ENCODE results near the gene CIAO3. TPM values are rescaled to one million over a fixed set of nuclear protein-coding genes. Genes with fewer than 3 reads are reported as not detected.

CIAO3 gene
- 35.2 and 35.3 TPM in 2 replicates for total RNA-seq

GRCh38 chr16:740764-741505 is at the start of gene CIAO3:
CIAO3 (minus strand) TSS chr16:740997; CDS start chr16:740985, 12 bp downstream.

GRCh38 chr16:788399-789126 is 47.8 kb upstream of the CIAO3 start, which contains the start of gene CHTF18:
CHTF18 (plus strand) TSS chr16:788620; CDS start chr16:788685, 65 bp downstream.

GRCh38 chr16:787978-788398 is 47.2 kb upstream of the CIAO3 start, which contains the start of gene RPUSD1:
RPUSD1 (minus strand) TSS chr16:788381; CDS start chr16:787737, 644 bp downstream.

DNA sequence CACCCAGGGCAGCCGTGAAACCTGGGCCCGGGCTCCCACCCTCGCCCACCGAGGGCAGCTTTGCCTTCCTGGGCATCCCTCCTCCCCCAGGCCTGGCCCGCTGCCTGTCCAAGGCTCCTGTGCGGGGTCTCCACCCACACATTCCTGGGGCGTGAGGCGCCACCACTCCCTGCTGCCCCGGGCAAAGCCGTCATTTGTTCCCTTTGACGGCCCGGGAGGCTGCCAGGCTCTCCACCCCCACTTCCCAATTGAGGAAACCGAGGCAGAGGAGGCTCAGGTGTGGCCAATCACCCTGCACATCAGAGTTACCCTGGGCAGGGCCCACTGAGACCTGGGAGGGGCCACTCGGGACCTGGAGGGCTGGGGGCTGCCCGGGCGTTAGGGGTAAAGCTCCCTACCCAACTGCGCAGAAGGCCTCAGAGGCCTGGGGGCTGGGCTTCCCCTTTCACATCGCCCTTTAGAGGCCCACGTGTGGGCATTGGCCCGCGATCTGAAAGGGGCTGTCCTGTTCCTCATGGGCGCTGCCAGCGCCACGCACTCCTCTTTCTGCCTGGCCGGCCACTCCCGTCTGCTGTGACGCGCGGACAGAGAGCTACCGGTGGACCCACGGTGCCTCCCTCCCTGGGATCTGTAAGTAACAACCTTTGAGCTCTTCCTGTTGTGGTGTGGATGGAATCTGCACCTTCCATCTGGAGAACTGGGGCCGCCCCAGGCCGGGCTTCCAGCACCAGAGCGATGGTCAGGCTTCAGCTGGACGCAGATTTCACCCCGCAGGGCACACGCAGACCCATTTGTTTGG is 19.9 kb upstream of the CIAO3 start, which contains the start of gene MSLN:
TSS of gene MSLN (plus strand) at position 190 of the 799 bp plus-strand sequence. CDS start 1,947 bp downstream, outside the sequence.

GRCh38 chr16:726438-727290 is 14.1 kb downstream of the CIAO3 start, which contains the start of the genes CCDC78 and HAGHL:
CCDC78 (minus strand) TSS chr16:726443; CDS start chr16:726367, 76 bp downstream.
HAGHL (plus strand) TSS chr16:727106; CDS start chr16:727510, 404 bp downstream.

DNA sequence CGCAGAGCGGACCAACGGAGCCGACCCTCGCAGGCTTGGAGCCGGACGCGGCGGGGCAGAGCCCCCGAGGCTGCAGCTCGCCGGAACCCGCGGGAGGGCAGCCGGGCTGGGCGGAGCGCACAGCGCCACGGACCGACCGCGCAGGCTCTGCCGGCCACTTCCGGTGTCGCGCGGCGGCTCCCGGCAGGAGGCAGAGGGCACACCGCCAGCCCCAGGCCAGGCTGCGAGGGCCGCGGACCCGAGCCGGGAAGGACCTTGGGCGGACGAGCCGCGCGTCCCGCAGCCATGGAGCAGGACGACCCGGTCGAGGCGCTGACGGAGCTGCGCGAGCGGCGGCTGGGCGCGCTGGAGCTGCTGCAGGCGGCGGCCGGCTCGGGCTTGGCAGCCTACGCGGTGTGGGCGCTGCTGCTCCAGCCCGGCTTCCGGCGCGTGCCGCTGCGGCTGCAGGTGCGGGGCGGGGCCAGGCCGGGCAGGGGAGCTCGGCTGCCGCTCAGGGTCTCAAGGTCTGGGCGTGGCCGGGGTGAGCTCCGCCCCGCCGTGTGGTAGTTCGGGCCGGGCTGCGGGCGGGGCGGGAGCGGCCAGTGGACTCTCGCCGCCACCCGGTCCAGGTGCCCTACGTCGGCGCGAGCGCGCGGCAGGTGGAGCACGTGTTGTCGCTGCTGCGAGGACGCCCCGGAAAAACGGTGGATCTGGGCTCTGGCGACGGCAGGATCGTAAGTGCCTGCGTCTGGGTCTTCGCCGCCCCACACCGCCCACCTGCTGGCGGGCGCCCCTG is 19.6 kb downstream of the CIAO3 start, which contains the start of gene ANTKMT:
TSS of gene ANTKMT (plus strand) at position 157 of the 775 bp plus-strand sequence. CDS start at position 286, 129 bp downstream.

GRCh38 chr16:714558-715476 is 26.0 kb downstream of the CIAO3 start, which contains the start of gene METRN:
METRN (plus strand) TSS chr16:715118; CDS start chr16:715290, 172 bp downstream.

GRCh38 chr16:705431-706188 is 35.2 kb downstream of the CIAO3 start, which contains the start of gene FBXL16:
FBXL16 (minus strand) TSS chr16:705801; CDS start chr16:697405, 8,396 bp downstream.

DNA sequence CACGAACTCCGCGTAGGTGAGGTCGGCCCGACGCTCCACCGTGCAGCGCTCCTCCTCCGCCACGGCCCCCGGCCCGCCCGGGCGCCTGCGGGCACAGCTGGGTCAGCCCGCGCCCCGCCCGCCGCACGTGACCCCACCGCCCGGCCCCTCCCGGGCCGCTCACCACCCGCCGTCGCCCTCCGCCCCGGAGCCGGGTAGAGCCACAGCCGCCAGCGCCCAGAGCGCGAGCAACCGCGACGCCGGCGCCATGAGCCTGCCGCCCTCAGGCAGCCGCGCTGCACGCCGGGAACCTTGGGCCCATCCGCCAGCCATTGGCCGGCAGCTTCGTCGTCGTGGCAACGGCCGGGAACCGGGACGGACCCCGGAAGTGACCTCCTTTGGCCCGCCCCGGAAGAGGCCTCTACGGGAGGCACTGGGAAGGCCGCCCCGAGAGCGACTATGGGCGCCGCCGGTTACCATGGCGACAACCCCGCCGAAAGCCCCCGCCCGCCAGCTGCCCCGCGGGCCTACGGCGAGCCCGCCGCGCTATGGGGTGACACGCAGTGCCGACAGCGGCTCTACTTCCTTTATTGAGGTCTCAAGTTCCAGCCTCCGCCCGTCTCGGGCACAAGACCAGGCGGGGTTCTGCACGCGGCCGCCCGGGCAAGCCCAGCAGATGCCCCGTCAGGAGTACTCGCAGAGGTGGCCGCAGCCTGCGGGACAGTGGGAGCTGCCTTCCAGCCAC is 56.6 kb downstream of the CIAO3 start, which contains the start of gene JMJD8:
TSS of gene JMJD8 (minus strand) at position 264 of the 724 bp plus-strand sequence. CDS start at position 249, 15 bp downstream.

DNA sequence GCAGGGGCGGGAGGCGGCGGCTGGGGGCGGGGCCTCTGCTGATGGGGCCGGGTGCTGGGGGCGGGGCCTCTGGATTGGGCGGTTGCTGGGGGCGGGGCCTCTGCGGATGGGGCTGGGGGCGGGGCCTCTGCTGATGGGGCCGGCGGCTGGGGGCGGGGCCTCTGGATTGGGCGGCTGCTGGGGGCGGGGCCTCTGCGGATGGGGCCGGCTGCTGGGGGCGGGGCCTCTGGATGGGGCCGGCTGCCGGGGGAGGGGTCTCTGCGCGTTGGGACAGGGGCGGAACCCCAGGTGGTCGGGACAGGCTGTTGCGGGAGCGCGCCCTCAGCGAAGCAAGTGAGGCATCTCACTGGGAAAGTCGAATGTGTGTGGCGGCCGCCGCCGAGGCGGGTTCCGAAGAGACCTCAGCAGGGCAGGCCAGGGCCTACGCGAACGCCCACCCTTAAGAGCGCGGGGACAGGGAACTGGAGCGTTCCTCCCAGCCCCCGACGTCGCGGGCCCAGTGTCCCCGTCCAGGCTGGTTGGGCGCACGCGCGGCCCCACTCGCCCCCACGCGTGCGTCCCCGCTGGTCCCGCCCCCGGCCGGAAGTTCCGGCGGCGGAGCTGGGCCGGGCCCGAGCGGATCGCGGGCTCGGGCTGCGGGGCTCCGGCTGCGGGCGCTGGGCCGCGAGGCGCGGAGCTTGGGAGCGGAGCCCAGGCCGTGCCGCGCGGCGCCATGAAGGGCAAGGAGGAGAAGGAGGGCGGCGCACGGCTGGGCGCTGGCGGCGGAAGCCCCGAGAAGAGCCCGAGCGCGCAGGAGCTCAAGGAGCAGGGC is 60.8 kb downstream of the CIAO3 start, which contains the start of gene STUB1:
TSS of gene STUB1 (plus strand) at position 597 of the 811 bp plus-strand sequence. CDS start at position 713, 116 bp downstream.

Other genes with a start within 250 kb of the CIAO3 start
- gene CAPN15, start 213.3 kb downstream of the CIAO3 start, total RNA-seq: 41.7 and 58.5 TPM in 2 replicates
- gene PRR35, start 180.6 kb downstream of the CIAO3 start, total RNA-seq: 0.11 TPM in 1 of 2 replicates, not detected in the other
- 1.8 and 2.0 TPM in 2 replicates for gene NHLRC4, start 174.0 kb downstream of the CIAO3 start, total RNA-seq
- 27.9 and 35.5 TPM in 2 replicates for gene PIGQ, start 171.0 kb downstream of the CIAO3 start, total RNA-seq
- gene RAB40C, start 150.9 kb downstream of the CIAO3 start, total RNA-seq: 15.1 and 18.0 TPM in 2 replicates
- 0.25 and 0.33 TPM in 2 replicates for gene WFIKKN1, start 110.0 kb downstream of the CIAO3 start, total RNA-seq
- 69.9 and 100 TPM in 2 replicates for gene METTL26, start 104.7 kb downstream of the CIAO3 start, total RNA-seq
- gene MCRIP2, start 99.2 kb downstream of the CIAO3 start, total RNA-seq: 12.2 and 17.4 TPM in 2 replicates
- 14.6 and 22.6 TPM in 2 replicates for gene WDR90, start 91.6 kb downstream of the CIAO3 start, total RNA-seq
- gene RHOT2, start 72.9 kb downstream of the CIAO3 start, total RNA-seq: 46.5 and 57.7 TPM in 2 replicates
- gene RHBDL1, start 65.3 kb downstream of the CIAO3 start, total RNA-seq: 2.9 and 5.9 TPM in 2 replicates
- 135 and 164 TPM in 2 replicates for gene STUB1, start 60.6 kb downstream of the CIAO3 start, total RNA-seq
- 26.1 and 34.5 TPM in 2 replicates for gene JMJD8, start 56.7 kb downstream of the CIAO3 start, total RNA-seq
- 5.5 and 6.2 TPM in 2 replicates for gene WDR24, start 50.6 kb downstream of the CIAO3 start, total RNA-seq
- 0.37 and 0.44 TPM in 2 replicates for gene FBXL16, start 35.2 kb downstream of the CIAO3 start, total RNA-seq
- gene METRN, start 25.9 kb downstream of the CIAO3 start, total RNA-seq: 47.1 and 79.5 TPM in 2 replicates
- gene ANTKMT, start 19.9 kb downstream of the CIAO3 start, total RNA-seq: 42.5 and 43.4 TPM in 2 replicates
- gene CCDC78, start 14.6 kb downstream of the CIAO3 start, total RNA-seq: 4.2 and 4.8 TPM in 2 replicates
- gene HAGHL, start 13.9 kb downstream of the CIAO3 start, total RNA-seq: 21.7 and 29.0 TPM in 2 replicates
- under 0.01 and 0.12 TPM in 2 replicates for gene MSLN, start 19.7 kb upstream of the CIAO3 start, total RNA-seq
- gene RPUSD1, start 47.4 kb upstream of the CIAO3 start, total RNA-seq: 20.6 and 26.0 TPM in 2 replicates
- gene CHTF18, start 47.6 kb upstream of the CIAO3 start, total RNA-seq: 13.5 and 36.5 TPM in 2 replicates
- not detected in 2 replicates for gene GNG13, start 59.7 kb upstream of the CIAO3 start, total RNA-seq
- 21.9 and 23.9 TPM in 2 replicates for gene LMF1, start 230.0 kb upstream of the CIAO3 start, total RNA-seq
- gene SOX8, start 240.8 kb upstream of the CIAO3 start, total RNA-seq: under 0.01 and 0.22 TPM in 2 replicates